ENCODE measurements around the gene GPT2.

DNA sequence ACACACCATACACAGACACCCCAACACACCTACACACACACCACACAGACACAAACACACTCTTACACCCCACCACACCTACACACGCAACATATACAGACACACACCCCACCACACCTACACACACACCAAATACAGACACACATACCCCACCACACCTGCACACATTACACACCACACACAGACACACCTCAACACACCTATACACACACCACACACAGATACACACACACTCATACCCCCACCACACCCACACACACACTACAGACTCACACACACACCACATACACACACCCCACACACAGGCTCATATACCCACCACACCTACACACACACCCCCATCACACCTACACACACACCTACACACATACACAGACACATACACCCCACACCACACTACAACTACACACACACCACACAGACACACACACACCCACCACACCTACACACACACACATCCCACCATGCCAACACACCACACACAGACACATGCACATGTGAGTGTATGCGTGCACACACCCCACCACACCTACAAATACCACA lies 31.4 kb downstream of the GPT2 start:
- no peak for TF ChIP-seq NFYB (CRISPR knock-in tag; conservative IDR thresholded peaks at IDR 0.05; ENCODE audit: low read depth)
- TF ChIP-seq, protein P1, sequence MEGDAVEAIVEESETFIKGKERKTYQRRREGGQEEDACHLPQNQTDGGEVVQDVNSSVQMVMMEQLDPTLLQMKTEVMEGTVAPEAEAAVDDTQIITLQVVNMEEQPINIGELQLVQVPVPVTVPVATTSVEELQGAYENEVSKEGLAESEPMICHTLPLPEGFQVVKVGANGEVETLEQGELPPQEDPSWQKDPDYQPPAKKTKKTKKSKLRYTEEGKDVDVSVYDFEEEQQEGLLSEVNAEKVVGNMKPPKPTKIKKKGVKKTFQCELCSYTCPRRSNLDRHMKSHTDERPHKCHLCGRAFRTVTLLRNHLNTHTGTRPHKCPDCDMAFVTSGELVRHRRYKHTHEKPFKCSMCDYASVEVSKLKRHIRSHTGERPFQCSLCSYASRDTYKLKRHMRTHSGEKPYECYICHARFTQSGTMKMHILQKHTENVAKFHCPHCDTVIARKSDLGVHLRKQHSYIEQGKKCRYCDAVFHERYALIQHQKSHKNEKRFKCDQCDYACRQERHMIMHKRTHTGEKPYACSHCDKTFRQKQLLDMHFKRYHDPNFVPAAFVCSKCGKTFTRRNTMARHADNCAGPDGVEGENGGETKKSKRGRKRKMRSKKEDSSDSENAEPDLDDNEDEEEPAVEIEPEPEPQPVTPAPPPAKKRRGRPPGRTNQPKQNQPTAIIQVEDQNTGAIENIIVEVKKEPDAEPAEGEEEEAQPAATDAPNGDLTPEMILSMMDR (IDR thresholded peaks at IDR 0.05), result no peak

All from WTC11 (cell line).